Measurements from ENCODE around the gene AP1S1.

DNA sequence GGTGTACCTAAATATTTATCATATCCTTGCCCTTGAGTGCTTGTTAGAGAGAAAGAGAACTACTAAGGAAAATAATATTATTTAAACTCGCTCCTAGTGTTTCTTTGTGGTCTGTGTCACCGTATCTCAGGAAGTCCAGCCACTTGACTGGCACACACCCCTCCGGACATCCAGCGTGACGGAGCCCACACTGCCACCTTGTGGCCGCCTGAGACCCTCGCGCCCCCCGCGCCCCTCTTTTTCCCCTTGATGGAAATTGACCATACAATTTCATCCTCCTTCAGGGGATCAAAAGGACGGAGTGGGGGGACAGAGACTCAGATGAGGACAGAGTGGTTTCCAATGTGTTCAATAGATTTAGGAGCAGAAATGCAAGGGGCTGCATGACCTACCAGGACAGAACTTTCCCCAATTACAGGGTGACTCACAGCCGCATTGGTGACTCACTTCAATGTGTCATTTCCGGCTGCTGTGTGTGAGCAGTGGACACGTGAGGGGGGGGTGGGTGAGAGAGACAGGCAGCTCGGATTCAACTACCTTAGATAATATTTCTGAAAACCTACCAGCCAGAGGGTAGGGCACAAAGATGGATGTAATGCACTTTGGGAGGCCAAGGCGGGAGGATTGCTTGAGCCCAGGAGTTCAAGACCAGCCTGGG is 15.9 kb upstream of the AP1S1 start:
- TF ChIP-seq, protein P1, sequence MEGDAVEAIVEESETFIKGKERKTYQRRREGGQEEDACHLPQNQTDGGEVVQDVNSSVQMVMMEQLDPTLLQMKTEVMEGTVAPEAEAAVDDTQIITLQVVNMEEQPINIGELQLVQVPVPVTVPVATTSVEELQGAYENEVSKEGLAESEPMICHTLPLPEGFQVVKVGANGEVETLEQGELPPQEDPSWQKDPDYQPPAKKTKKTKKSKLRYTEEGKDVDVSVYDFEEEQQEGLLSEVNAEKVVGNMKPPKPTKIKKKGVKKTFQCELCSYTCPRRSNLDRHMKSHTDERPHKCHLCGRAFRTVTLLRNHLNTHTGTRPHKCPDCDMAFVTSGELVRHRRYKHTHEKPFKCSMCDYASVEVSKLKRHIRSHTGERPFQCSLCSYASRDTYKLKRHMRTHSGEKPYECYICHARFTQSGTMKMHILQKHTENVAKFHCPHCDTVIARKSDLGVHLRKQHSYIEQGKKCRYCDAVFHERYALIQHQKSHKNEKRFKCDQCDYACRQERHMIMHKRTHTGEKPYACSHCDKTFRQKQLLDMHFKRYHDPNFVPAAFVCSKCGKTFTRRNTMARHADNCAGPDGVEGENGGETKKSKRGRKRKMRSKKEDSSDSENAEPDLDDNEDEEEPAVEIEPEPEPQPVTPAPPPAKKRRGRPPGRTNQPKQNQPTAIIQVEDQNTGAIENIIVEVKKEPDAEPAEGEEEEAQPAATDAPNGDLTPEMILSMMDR (IDR thresholded peaks at IDR 0.05) = peak; percentile 61 to 85 (median 73)
- no peak for TF ChIP-seq POLR2A (IDR thresholded peaks at IDR 0.05)

Measured in testis (tissue), 2 donors.